Epithelial cell of proximal tubule (primary cell): ENCODE measurements around the gene PIGU. TPM values are rescaled to one million over a fixed set of nuclear protein-coding genes. Genes with fewer than 3 reads are reported as not detected.

ENCODE experiments used
- DNase-seq: peaks from one replicate; pipeline ENCODE4 v3.0.0-alpha.2; 2011; ENCODE audit warnings: low read depth
- H3K4me3 ChIP-seq: 2 replicates; pipeline ENCODE4 v1.5.1; 2011; ENCODE audit warnings: low read depth, mild to moderate bottlenecking, low read length
- total RNA-seq: library from RNA; depleted of rRNA; stranded (reverse); fragments of >200 nt; gene quantifications from 2 replicates; pipeline ENCODE4 v1.2.3, GENCODE V29; 2015
- TF ChIP-seq, protein P1 (sequence below): conservative IDR thresholded peaks from 2 replicates; pipeline ENCODE4 v1.5.1; 2012; ENCODE audit warnings: low read depth, mild to moderate bottlenecking, low read length

PIGU gene
- total RNA-seq, 1 donor from 2014 or later = 30.2 TPM

DNA sequence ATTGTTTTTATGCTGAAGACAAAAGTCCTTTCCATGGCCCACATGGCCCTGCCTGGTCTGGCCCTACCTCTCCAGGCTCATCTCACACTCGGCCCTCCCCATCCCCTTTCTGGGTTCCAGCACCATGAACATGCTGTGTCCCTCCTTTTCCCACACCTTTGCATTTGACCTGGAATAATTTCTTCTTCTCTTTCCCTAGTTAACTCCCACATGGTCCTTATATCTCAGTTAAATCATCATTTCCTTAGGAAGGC lies 38.9 kb downstream of the PIGU start:
- DNase-seq = no peak
- TF ChIP-seq, protein P1, sequence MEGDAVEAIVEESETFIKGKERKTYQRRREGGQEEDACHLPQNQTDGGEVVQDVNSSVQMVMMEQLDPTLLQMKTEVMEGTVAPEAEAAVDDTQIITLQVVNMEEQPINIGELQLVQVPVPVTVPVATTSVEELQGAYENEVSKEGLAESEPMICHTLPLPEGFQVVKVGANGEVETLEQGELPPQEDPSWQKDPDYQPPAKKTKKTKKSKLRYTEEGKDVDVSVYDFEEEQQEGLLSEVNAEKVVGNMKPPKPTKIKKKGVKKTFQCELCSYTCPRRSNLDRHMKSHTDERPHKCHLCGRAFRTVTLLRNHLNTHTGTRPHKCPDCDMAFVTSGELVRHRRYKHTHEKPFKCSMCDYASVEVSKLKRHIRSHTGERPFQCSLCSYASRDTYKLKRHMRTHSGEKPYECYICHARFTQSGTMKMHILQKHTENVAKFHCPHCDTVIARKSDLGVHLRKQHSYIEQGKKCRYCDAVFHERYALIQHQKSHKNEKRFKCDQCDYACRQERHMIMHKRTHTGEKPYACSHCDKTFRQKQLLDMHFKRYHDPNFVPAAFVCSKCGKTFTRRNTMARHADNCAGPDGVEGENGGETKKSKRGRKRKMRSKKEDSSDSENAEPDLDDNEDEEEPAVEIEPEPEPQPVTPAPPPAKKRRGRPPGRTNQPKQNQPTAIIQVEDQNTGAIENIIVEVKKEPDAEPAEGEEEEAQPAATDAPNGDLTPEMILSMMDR = no peak
- no peak overlapping the region for H3K4me3 ChIP-seq

- H3K4me3 ChIP-seq = no peak overlapping the region
- DNase-seq = no peak
- TF ChIP-seq, protein P1 = no peak
Observed at GRCh38 chr20:34637245-34638038, 39.5 kb downstream of the PIGU start.

GRCh38 chr20:34636648-34637047 lies 40.2 kb downstream of the PIGU start:
- DNase-seq = no peak
- TF ChIP-seq, protein P1 = no peak
- H3K4me3 ChIP-seq = no peak overlapping the region

DNA sequence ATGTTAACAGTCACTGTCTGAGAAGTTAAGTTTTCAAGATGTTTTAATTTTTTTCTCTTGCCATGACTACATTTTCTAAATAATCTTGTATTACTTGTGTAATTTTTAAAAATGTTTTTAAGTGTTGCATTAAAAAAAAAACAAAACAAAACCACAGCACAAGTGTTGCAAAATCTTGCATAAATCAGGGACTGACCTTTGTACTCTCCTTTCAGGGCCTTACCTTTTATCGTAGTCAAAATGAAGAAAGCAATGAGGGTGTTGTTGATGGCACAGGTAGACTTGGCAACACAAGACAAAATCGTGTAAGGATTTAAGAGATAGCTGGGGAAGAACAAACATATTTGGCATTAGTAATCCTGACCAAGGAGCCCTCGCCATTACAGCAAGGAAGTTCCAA lies 42.5 kb downstream of the PIGU start:
- no peak for DNase-seq
- TF ChIP-seq, protein P1 = no peak
- no peak overlapping the region for H3K4me3 ChIP-seq

DNA sequence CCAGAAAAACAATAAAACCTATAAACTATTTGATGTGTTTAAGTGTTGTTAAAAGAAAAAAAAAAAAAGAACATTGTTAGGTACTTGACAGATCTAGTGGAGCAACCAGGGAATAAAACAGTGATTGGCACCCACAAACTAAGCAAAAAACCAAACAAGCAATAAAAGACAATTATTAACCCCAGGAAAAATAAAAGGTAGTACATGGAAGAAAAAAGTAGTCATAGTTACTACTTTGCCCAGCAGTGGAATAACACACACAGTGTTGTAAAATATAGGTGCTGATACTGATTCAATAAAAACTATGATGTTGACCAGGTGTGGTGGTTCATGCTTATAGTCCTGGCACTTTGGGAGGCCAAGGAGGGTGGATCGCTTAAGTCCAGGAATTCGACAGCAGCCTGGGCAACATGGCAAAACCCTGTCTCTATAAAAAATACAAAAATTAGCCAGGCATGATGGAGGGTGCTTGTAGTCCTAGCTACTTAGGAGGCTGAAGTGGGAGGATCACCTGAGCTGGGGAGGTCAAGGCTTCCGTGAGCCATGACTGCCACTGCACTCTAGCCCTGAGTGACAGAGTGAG lies 43.9 kb downstream of the PIGU start:
- H3K4me3 ChIP-seq = no peak overlapping the region
- TF ChIP-seq, protein P1 = no peak
- DNase-seq = no peak

GRCh38 chr20:34629904-34630303 lies 47.0 kb downstream of the PIGU start:
- no peak for DNase-seq
- TF ChIP-seq, protein P1 = no peak
- H3K4me3 ChIP-seq = no peak overlapping the region

DNA sequence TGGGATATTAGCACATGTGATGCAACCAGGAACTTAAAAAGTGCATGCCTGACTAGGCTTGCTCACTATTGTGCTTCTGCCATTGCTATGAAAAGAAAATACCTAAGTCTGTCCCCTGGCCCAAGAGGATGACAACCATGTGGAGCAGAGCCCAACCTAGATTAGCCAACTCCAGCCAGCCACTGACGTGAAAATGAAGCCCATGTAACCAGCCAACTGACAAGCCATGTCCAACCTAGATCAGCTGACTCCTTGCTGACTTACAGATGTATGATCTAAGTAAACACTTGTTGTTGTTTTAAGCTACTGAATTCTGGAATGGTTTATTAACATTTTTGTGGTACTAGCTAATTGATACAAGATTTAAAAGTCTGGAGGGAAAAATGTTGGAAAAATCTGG lies 47.5 kb downstream of the PIGU start:
- no peak overlapping the region for H3K4me3 ChIP-seq
- DNase-seq = no peak
- TF ChIP-seq, protein P1 = no peak
